Hippocampal formation (tissue), 2 donors: Measurements from ENCODE around the gene SUN5.

Experiments
- DNase-seq, 2 donors: peaks; one replicate each; lab custom pipeline; 2025; lab: John Stamatoyannopoulos, UW

Gene SUN5

GRCh38 chr20:33026779-33027759 lies 22.8 kb upstream of the SUN5 start:
- no peak for DNase-seq

- no peak for DNase-seq
Measured at GRCh38 chr20:33026072-33026778, 22.0 kb upstream of the SUN5 start.

- no peak for DNase-seq
Measured at GRCh38 chr20:33025318-33025876, 21.2 kb upstream of the SUN5 start.

GRCh38 chr20:33024609-33025317 lies 20.5 kb upstream of the SUN5 start:
- no peak for DNase-seq

GRCh38 chr20:33024243-33024560 lies 20.0 kb upstream of the SUN5 start:
- no peak for DNase-seq

- DNase-seq: no peak
Measured at GRCh38 chr20:33023439-33024242, 19.4 kb upstream of the SUN5 start.

- no peak for DNase-seq
Measured at GRCh38 chr20:33022694-33023438, 18.6 kb upstream of the SUN5 start.

- no peak for DNase-seq
Measured at GRCh38 chr20:33022289-33022688, 18.1 kb upstream of the SUN5 start.

GRCh38 chr20:33021879-33022278 lies 17.6 kb upstream of the SUN5 start:
- no peak for DNase-seq

- DNase-seq: no peak
Measured at GRCh38 chr20:33020278-33021161, 16.3 kb upstream of the SUN5 start.

GRCh38 chr20:33019465-33020277 lies 15.4 kb upstream of the SUN5 start:
- DNase-seq: no peak

- DNase-seq: no peak
Measured at GRCh38 chr20:33018169-33018931, 14.1 kb upstream of the SUN5 start.

GRCh38 chr20:33017542-33017941 lies 13.3 kb upstream of the SUN5 start:
- no peak for DNase-seq

GRCh38 chr20:33016581-33017109 lies 12.4 kb upstream of the SUN5 start:
- DNase-seq: no peak

GRCh38 chr20:33015700-33016580 lies 11.7 kb upstream of the SUN5 start:
- no peak for DNase-seq

- no peak for DNase-seq
Measured at GRCh38 chr20:33015114-33015484, 10.9 kb upstream of the SUN5 start.
